HepG2 (cell line): ENCODE measurements around the gene CTNNAL1. TPM values are rescaled to one million over a fixed set of nuclear protein-coding genes. Genes with fewer than 3 reads are reported as not detected.

Experiments used
- ARID3A ChIP-seq: IDR thresholded peaks from 2 replicates; pipeline ENCODE4 v1.6.1; 2012; ENCODE audit warnings: low read depth, low read length, improper control_type of control experiment
- BCLAF1 ChIP-seq: fragments of 450-650 bp; IDR thresholded peaks from 2 replicates; pipeline ENCODE4 v1.6.1; 2017; ENCODE audit warnings: mild to moderate bottlenecking
- CENPX ChIP-seq: sonication (generic); formaldehyde crosslinking; IDR thresholded peaks from 2 replicates; pipeline ENCODE4 v1.9.0; 2021; ENCODE audit warnings: mild to moderate bottlenecking, missing genetic modification reagents, moderate library complexity
- EEA1 ChIP-seq: sonication (generic); formaldehyde crosslinking; IDR thresholded peaks from 2 replicates; pipeline ENCODE4 v1.5.1; 2020; ENCODE audit warnings: mild to moderate bottlenecking, missing genetic modification reagents, borderline replicate concordance
- FLYWCH1 ChIP-seq: sonication (generic); formaldehyde crosslinking; IDR thresholded peaks from 2 replicates; pipeline ENCODE4 v1.8.1; 2023; ENCODE audit warnings: mild to moderate bottlenecking, missing genetic modification reagents
- KDM5B ChIP-seq: sonication (generic); formaldehyde crosslinking; IDR thresholded peaks from 2 replicates; pipeline ENCODE4 v1.4.0; 2020; ENCODE audit warnings: missing genetic modification reagents, mild to moderate bottlenecking, borderline replicate concordance
- MLXIP ChIP-seq: sonication (generic); formaldehyde crosslinking; IDR thresholded peaks from 2 replicates; pipeline ENCODE4 v1.9.0; 2021; ENCODE audit warnings: missing genetic modification reagents, borderline replicate concordance
- STAT6 ChIP-seq: sonication (generic); formaldehyde crosslinking; IDR thresholded peaks from 2 replicates; pipeline ENCODE4 v1.4.0; 2020; ENCODE audit warnings: missing genetic modification reagents, mild to moderate bottlenecking, borderline replicate concordance
- TBX2 ChIP-seq: sonication (generic); formaldehyde crosslinking; IDR thresholded peaks from 2 replicates; pipeline ENCODE4 v1.5.0; 2020; ENCODE audit warnings: missing genetic modification reagents, mild to moderate bottlenecking, borderline replicate concordance
- ZNF205 ChIP-seq: IDR thresholded peaks from 2 replicates; pipeline ENCODE4 v1.6.1; 2018; ENCODE audit warnings: missing biosample characterization, missing genetic modification reagents
- ZNF343 ChIP-seq: sonication (generic); formaldehyde crosslinking; IDR thresholded peaks from 2 replicates; pipeline ENCODE4 v1.4.0; 2020; ENCODE audit warnings: mild to moderate bottlenecking, missing genetic modification reagents
- ZNF773 ChIP-seq: sonication (generic); formaldehyde crosslinking; IDR thresholded peaks from 2 replicates; pipeline ENCODE4 v1.4.0; 2020; ENCODE audit warnings: missing genetic modification reagents, borderline replicate concordance
- polyA plus RNA-seq, 8 experiments: library from polyadenylated mRNA; depleted of rRNA in 3 of 8; stranded (reverse) in 7 of 8; unstranded in 1 of 8; fragments of >200 nt; fragmentation: Illumina TruSeq in 4 of 8; extraction: Trizol in 4 of 8; gene quantifications; 2 replicates each; pipeline versions ENCODE4 v1.2.1 to v1.2.3, GENCODE V29; 2011 to 2016; ENCODE audit warnings: low read depth in 4 of 8, missing spikeins in 1 of 8, mixed read lengths in 1 of 8; ENCODE audit not compliant: insufficient read depth in 1 of 8
- total RNA-seq, 5 experiments: library from RNA; depleted of rRNA; stranded (reverse); fragments of >200 nt; fragmentation: Illumina TruSeq; extraction: Trizol; gene quantifications; 2 replicates each; pipeline ENCODE4 v1.2.3, GENCODE V29; 2016; ENCODE audit warnings: low read depth in 1 of 5
- TF ChIP-seq, protein P1 (sequence below): sonication (generic); formaldehyde crosslinking; IDR thresholded peaks from 2 replicates; pipeline ENCODE4 v1.8.1; 2023; ENCODE audit warnings: mild to moderate bottlenecking, missing genetic modification reagents
- TF ChIP-seq, protein P2 (sequence below): sonication (generic); formaldehyde crosslinking; IDR thresholded peaks from 2 replicates; pipeline ENCODE4 v1.5.1; 2020; ENCODE audit warnings: mild to moderate bottlenecking, missing genetic modification reagents, moderate library complexity

The CTNNAL1 gene
- total and polyA plus RNA-seq, 2 of the 13 experiments (the other 11 are each of a cell fraction or from before 2014, with no cell fraction given), result 32.0 to 162 TPM

DNA sequence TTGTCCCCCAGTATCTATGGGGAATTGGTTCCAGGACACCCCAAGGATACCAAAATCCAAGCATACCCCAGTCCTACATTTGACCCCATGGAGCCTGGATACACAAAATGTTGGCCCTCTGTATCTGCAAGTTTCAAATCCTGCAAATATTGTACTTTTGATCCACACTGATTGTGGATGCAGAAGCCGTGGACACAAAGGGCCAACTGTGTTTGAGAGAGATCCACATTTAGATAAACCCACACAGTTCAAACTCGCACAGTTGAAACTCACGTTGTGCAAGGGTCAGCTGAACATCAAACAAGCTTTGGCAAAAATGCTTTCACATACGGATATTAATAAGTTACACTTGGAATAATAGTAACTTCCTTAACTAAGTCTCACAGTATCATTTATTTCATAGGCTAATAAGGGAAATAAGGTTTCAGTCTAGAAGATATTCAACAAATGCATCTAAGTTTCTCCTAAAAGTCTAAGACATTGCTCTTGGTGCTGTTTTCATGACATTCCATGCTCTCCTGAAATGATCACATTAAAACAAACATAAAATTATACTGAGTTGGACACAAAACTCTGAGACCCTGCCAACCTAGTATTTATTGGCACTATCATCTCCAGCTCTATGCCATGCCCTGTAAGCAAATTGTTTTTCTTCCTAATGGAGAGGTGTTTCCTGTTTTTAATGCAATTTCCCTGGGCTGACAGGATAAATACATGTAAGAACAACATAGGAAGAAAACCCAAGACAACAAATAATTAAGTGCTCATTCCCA is 118.9 kb downstream of the CTNNAL1 start (continued):
- TF ChIP-seq TBX2 (CRISPR knock-in tag), result peak; percentile 88
- TF ChIP-seq KDM5B, result no peak
- TF ChIP-seq FLYWCH1 (CRISPR knock-in tag), result no peak
- TF ChIP-seq ZNF773 (CRISPR knock-in tag), result no peak
- TF ChIP-seq CENPX (CRISPR knock-in tag), result no peak
- peak; percentile 85 for TF ChIP-seq MLXIP (CRISPR knock-in tag)
- peak; percentile 74; the same call in 1 of the 2 replicates for TF ChIP-seq ZNF205 (CRISPR knock-in tag)
- no peak for TF ChIP-seq EEA1 (CRISPR knock-in tag)
- peak; percentile 95 for TF ChIP-seq ARID3A
- peak; percentile 69; the same call in 1 of the 2 replicates for TF ChIP-seq STAT6 (CRISPR knock-in tag)
- TF ChIP-seq, protein P1, sequence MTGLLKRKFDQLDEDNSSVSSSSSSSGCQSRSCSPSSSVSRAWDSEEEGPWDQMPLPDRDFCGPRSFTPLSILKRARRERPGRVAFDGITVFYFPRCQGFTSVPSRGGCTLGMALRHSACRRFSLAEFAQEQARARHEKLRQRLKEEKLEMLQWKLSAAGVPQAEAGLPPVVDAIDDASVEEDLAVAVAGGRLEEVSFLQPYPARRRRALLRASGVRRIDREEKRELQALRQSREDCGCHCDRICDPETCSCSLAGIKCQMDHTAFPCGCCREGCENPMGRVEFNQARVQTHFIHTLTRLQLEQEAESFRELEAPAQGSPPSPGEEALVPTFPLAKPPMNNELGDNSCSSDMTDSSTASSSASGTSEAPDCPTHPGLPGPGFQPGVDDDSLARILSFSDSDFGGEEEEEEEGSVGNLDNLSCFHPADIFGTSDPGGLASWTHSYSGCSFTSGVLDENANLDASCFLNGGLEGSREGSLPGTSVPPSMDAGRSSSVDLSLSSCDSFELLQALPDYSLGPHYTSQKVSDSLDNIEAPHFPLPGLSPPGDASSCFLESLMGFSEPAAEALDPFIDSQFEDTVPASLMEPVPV (CRISPR knock-in tag), result no peak
- TF ChIP-seq ZNF343, result no peak
- TF ChIP-seq, protein P2, sequence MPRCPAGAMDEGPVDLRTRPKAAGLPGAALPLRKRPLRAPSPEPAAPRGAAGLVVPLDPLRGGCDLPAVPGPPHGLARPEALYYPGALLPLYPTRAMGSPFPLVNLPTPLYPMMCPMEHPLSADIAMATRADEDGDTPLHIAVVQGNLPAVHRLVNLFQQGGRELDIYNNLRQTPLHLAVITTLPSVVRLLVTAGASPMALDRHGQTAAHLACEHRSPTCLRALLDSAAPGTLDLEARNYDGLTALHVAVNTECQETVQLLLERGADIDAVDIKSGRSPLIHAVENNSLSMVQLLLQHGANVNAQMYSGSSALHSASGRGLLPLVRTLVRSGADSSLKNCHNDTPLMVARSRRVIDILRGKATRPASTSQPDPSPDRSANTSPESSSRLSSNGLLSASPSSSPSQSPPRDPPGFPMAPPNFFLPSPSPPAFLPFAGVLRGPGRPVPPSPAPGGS, result no peak
- TF ChIP-seq BCLAF1, result no peak
